MCF 10A (cell line): ENCODE data around the gene CTDSP1. TPM values are rescaled to one million over a fixed set of nuclear protein-coding genes. Genes with fewer than 3 reads are reported as not detected.

Experiments used
- BruUV-seq: library from RNA; stranded (reverse); fragments of 400-500 nt; replicated peaks from 2 replicates; lab custom pipeline; 2021; lab: Mats Ljungman, UMichigan
- CTCF ChIA-PET: fragments of 300-600 bp; sonication (Branson Sonifier 250); formaldehyde crosslinking; extraction: SDS; loops from one replicate; lab custom pipeline; 2021; ENCODE audit warnings: antibody characterized with exemption, inconsistent platforms; lab: Yijun Ruan, JAX
- POLR2A ChIA-PET: fragments of 300-600, 350-650 bp; sonication (Branson Sonifier 250); formaldehyde crosslinking; extraction: SDS; loops from one replicate; lab custom pipeline; 2020; ENCODE audit warnings: antibody characterized with exemption, inconsistent platforms; lab: Yijun Ruan, JAX
- DNase-seq: peaks from one replicate; pipeline ENCODE4 v3.0.0-alpha.2; 2018; ENCODE audit not compliant: unreplicated experiment
- H3K27ac Mint-ChIP-seq: one replicate; pipeline ENCODE4 v1.8.0; 2022; ENCODE audit warnings: mild to moderate bottlenecking, low read depth, mixed read lengths; ENCODE audit not compliant: unreplicated experiment
- H3K27me3 Mint-ChIP-seq: one replicate; pipeline ENCODE4 v1.8.0; 2022; ENCODE audit warnings: mixed read lengths; ENCODE audit not compliant: insufficient read depth, unreplicated experiment
- H3K36me3 Mint-ChIP-seq: one replicate; pipeline ENCODE4 v1.8.0; 2022; ENCODE audit warnings: mild to moderate bottlenecking, moderate library complexity, mixed read lengths; ENCODE audit not compliant: insufficient read depth, unreplicated experiment
- H3K4me1 Mint-ChIP-seq: one replicate; pipeline ENCODE4 v1.8.0; 2022; ENCODE audit warnings: mixed read lengths; ENCODE audit not compliant: insufficient read depth, unreplicated experiment
- H3K4me3 Mint-ChIP-seq: one replicate; pipeline ENCODE4 v1.8.0; 2022; ENCODE audit warnings: mild to moderate bottlenecking, moderate library complexity, mixed read lengths; ENCODE audit not compliant: unreplicated experiment
- H3K9me3 Mint-ChIP-seq: one replicate; pipeline ENCODE4 v1.8.0; 2022; ENCODE audit warnings: mixed read lengths; ENCODE audit not compliant: unreplicated experiment
- intact Hi-C: fragments of 100-400 bp; cut with micrococcal nuclease; formaldehyde crosslinking; loops from 2 replicates; pipeline ENCODE4 v1.14.1; 2022
- microRNA-seq: library from miRNA; unstranded; fragments of <30 nt; microRNA quantifications from one replicate; pipeline ENCODE4 v1.2.0, GENCODE V29; 2022
- total RNA-seq: library from RNA; stranded (reverse); gene quantifications from 2 replicates; pipeline ENCODE4 v1.2.3, GENCODE V29; 2022
- TF ChIP-seq, protein P1 (sequence below): fragments of 200-600 bp; IDR thresholded peaks from one replicate; pipeline ENCODE4 v1.8.0; 2022; ENCODE audit warnings: antibody characterized with exemption, mild to moderate bottlenecking; ENCODE audit not compliant: unreplicated experiment

Gene CTDSP1
- total RNA-seq, 1 experiment from 2014 or later: 72.3 TPM

DNA sequence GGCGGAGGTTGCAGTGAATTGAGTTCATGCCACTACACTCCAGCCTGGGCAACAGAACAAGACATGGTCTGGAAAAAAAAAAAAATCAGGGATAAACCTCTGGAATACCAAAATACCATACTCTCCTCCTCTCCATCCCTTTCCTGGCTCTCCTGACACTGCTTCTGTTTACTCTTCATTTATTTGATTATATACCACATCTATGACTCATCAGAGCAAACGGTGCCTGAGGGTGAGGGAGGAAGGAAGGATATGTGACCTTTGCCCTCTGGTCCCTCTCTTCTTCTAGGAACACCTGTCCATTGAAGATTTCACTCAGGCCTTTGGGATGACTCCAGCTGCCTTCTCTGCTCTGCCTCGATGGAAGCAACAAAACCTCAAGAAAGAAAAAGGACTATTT, 49.3 kb downstream of the CTDSP1 start:
- Mint-ChIP-seq H3K27ac (no peak overlapping the region), H3K36me3 (peaks cover 34% of the 10 kb centered on the region)

DNA sequence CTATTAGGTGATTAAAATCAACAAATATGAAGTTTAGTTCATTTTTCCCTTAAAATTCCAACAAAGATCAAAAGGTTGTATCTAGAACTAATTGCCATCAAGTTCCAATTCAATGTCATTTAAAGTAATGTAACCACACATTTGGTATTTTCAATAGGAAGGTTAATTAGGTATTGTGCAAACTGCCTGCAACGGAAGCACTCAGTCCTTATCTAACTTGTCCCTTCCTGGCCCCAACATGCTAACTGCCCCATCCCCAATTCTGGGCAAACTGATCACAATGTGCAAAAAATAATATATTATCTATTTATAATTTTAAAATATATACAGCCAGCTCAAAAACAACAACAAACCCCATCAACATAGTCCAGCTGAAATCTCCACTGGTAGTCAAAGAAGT, 52.4 kb downstream of the CTDSP1 start:
- Mint-ChIP-seq H3K4me3 (no peak overlapping the region), H3K4me1 (peaks cover 6% of the 10 kb centered on the region), H3K27me3 (no peaks in the 10 kb centered on the region), H3K27ac (no peak overlapping the region), H3K9me3 (no peaks in the 10 kb centered on the region), H3K36me3 (peaks cover 63% of the 10 kb centered on the region)
- POLR2A ChIA-PET: no interaction called here
- TF ChIP-seq, protein P1, sequence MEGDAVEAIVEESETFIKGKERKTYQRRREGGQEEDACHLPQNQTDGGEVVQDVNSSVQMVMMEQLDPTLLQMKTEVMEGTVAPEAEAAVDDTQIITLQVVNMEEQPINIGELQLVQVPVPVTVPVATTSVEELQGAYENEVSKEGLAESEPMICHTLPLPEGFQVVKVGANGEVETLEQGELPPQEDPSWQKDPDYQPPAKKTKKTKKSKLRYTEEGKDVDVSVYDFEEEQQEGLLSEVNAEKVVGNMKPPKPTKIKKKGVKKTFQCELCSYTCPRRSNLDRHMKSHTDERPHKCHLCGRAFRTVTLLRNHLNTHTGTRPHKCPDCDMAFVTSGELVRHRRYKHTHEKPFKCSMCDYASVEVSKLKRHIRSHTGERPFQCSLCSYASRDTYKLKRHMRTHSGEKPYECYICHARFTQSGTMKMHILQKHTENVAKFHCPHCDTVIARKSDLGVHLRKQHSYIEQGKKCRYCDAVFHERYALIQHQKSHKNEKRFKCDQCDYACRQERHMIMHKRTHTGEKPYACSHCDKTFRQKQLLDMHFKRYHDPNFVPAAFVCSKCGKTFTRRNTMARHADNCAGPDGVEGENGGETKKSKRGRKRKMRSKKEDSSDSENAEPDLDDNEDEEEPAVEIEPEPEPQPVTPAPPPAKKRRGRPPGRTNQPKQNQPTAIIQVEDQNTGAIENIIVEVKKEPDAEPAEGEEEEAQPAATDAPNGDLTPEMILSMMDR: no peak
- no TSS peak for BruUV-seq
- no peak for DNase-seq
- CTCF ChIA-PET: interaction anchor here (1.2 to 2.0 kb wide), 2 partner anchors 14 to 32 kb away, joined by 4 to 12 read pairs; no protein-coding TSS in a partner anchor
- intact Hi-C loops: no loop called here

More for the DNA sequence above, 49.3 kb downstream of the CTDSP1 start:
- ChIA-PET CTCF (interaction anchor here (0.7 kb wide), 1 partner anchor 182 kb away, joined by 3 read pairs; no protein-coding TSS in a partner anchor), POLR2A (no interaction called here)
- no TSS peak for BruUV-seq
- no peaks in the 10 kb centered on the region for H3K27me3 Mint-ChIP-seq
- no peaks in the 10 kb centered on the region for H3K9me3 Mint-ChIP-seq
- DNase-seq: peak; percentile 69
- TF ChIP-seq, protein P1: no peak
- H3K4me1 Mint-ChIP-seq: peaks cover 6% of the 10 kb centered on the region
- no peak overlapping the region for H3K4me3 Mint-ChIP-seq
- intact Hi-C loops: loop anchor here (5.0 kb wide), 1 partner anchor 42 kb away; no protein-coding TSS in a partner anchor

Small RNA genes within 50 kb of the gene (microRNA-seq; reads per million reads assigned to microRNA genes)
- 31,507 reads per million, percentile 99 among the genes with 10 or more reads in this experiment for gene MIR26B

Other genes with a start within 250 kb of the CTDSP1 start
- gene CXCR1, start 232.9 kb upstream of the CTDSP1 start, total RNA-seq: 0.12 TPM in 1 of 2 replicates, not detected in the other
- 196 and 284 TPM in 2 replicates for gene ARPC2, start 182.7 kb upstream of the CTDSP1 start, total RNA-seq
- 0.16 TPM in 1 of 2 replicates, not detected in the other for gene GPBAR1, start 138.9 kb upstream of the CTDSP1 start, total RNA-seq
- 95.7 and 98.7 TPM in 2 replicates for gene AAMP, start 129.7 kb upstream of the CTDSP1 start, total RNA-seq
- gene PNKD, start 129.3 kb upstream of the CTDSP1 start, total RNA-seq: 13.0 and 23.1 TPM in 2 replicates
- 96.8 and 107 TPM in 2 replicates for gene TMBIM1, start 107.4 kb upstream of the CTDSP1 start, total RNA-seq
- gene CATIP, start 43.0 kb upstream of the CTDSP1 start, total RNA-seq: not detected in 2 replicates
- 0.09 and 0.32 TPM in 2 replicates for gene SLC11A1, start 17.6 kb upstream of the CTDSP1 start, total RNA-seq
- gene VIL1, start 19.3 kb downstream of the CTDSP1 start, total RNA-seq: not detected in 2 replicates
- 11.6 and 16.4 TPM in 2 replicates for gene USP37, start 168.5 kb downstream of the CTDSP1 start, total RNA-seq
- gene CNOT9, start 169.0 kb downstream of the CTDSP1 start, total RNA-seq: 64.9 and 66.1 TPM in 2 replicates
- 0.40 and 0.86 TPM in 2 replicates for gene PLCD4, start 208.0 kb downstream of the CTDSP1 start, total RNA-seq